ENCODE measurements around the gene RIMBP2.

Gene RIMBP2

GRCh38 chr12:130664252-130664651, 51.8 kb downstream of the RIMBP2 start (continued):
- no peak for TF ChIP-seq ZNF184 (tag by site-specific recombination; IDR thresholded peaks at IDR 0.05)

GRCh38 chr12:130663514-130663913, 52.6 kb downstream of the RIMBP2 start:
- ChIA-PET CTCF (no interaction called here), POLR2A (no interaction called here)
- no peak for TF ChIP-seq ZNF76 (tag by site-specific recombination; IDR thresholded peaks at IDR 0.05; ENCODE audit: borderline replicate concordance, low read depth)
- TF ChIP-seq ZBTB48 (tag by site-specific recombination; IDR thresholded peaks at IDR 0.05) = no peak
- TF ChIP-seq ZNF423 (tag by site-specific recombination; IDR thresholded peaks at IDR 0.05) = no peak
- TF ChIP-seq ZNF416 (tag by site-specific recombination; IDR thresholded peaks at IDR 0.05) = no peak
- TF ChIP-seq ZFHX2 (tag by site-specific recombination; conservative IDR thresholded peaks at IDR 0.05) = no peak
- TF ChIP-seq, protein P1, sequence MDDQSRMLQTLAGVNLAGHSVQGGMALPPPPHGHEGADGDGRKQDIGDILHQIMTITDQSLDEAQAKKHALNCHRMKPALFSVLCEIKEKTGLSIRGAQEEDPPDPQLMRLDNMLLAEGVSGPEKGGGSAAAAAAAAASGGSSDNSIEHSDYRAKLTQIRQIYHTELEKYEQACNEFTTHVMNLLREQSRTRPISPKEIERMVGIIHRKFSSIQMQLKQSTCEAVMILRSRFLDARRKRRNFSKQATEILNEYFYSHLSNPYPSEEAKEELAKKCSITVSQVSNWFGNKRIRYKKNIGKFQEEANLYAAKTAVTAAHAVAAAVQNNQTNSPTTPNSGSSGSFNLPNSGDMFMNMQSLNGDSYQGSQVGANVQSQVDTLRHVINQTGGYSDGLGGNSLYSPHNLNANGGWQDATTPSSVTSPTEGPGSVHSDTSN (CRISPR knock-in tag; IDR thresholded peaks at IDR 0.05) = no peak
- no peak for TF ChIP-seq ZNF37A (tag by site-specific recombination; IDR thresholded peaks at IDR 0.05)
- no peak for TF ChIP-seq ZFP69B (tag by site-specific recombination; IDR thresholded peaks at IDR 0.05)
- TF ChIP-seq ZNF658 (tag by site-specific recombination; IDR thresholded peaks at IDR 0.05) = no peak
- no peak for TF ChIP-seq SCRT2 (tag by site-specific recombination; IDR thresholded peaks at IDR 0.05)
- TF ChIP-seq ZNF426 (tag by site-specific recombination; IDR thresholded peaks at IDR 0.05) = no peak
- TF ChIP-seq ZNF664 (tag by site-specific recombination; IDR thresholded peaks at IDR 0.05) = no peak
- TF ChIP-seq ZBTB8A (tag by site-specific recombination; IDR thresholded peaks at IDR 0.05) = no peak
- no peak for TF ChIP-seq SALL2 (tag by site-specific recombination; IDR thresholded peaks at IDR 0.05; ENCODE audit: borderline replicate concordance)
- no peak for TF ChIP-seq TRIM28 (IDR thresholded peaks at IDR 0.05; ENCODE audit: borderline replicate concordance, low read length)
- H3K36me3 ChIP-seq (ENCODE audit: control insufficient read depth in 2 of 2, insufficient read depth in 1 of 2, low read length in 2 of 2) = no peaks in the 10 kb centered on the region
- no peaks in the 10 kb centered on the region for H3K4me1 ChIP-seq (ENCODE audit: control insufficient read depth, insufficient read depth, low read length)
- H3K27ac ChIP-seq (ENCODE audit: extremely low read depth, low read depth, low read length) = no peak overlapping the region
- no peaks in the 10 kb centered on the region for H3K9me3 ChIP-seq (ENCODE audit: control insufficient read depth, insufficient read depth, low read depth, low read length)
- H3K4me3 ChIP-seq (ENCODE audit: low read depth, low read length) = no peak overlapping the region

GRCh38 chr12:130661486-130662255, 54.4 kb downstream of the RIMBP2 start:
- ChIA-PET POLR2A (no interaction called here), CTCF (interaction anchor here (1.8 kb wide), 1 partner anchor 86 kb away, joined by 7 read pairs; no protein-coding TSS in a partner anchor)
- H3K9me3 ChIP-seq (ENCODE audit: control insufficient read depth, insufficient read depth, low read depth, low read length) = no peaks in the 10 kb centered on the region
- no peaks in the 10 kb centered on the region for H3K4me1 ChIP-seq (ENCODE audit: control insufficient read depth, insufficient read depth, low read length)
- H3K27ac ChIP-seq (ENCODE audit: extremely low read depth, low read depth, low read length) = no peak overlapping the region
- H3K4me3 ChIP-seq (ENCODE audit: low read depth, low read length) = no peak overlapping the region
- H3K36me3 ChIP-seq (ENCODE audit: control insufficient read depth in 2 of 2, insufficient read depth in 1 of 2, low read length in 2 of 2) = no peaks in the 10 kb centered on the region
- TF ChIP-seq ZNF223 (tag by site-specific recombination; IDR thresholded peaks at IDR 0.05) = no peak
- no peak for TF ChIP-seq ZBTB26 (tag by site-specific recombination; optimal IDR thresholded peaks at IDR 0.05)
- TF ChIP-seq, protein P2, sequence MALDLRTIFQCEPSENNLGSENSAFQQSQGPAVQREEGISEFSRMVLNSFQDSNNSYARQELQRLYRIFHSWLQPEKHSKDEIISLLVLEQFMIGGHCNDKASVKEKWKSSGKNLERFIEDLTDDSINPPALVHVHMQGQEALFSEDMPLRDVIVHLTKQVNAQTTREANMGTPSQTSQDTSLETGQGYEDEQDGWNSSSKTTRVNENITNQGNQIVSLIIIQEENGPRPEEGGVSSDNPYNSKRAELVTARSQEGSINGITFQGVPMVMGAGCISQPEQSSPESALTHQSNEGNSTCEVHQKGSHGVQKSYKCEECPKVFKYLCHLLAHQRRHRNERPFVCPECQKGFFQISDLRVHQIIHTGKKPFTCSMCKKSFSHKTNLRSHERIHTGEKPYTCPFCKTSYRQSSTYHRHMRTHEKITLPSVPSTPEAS (tag by site-specific recombination; IDR thresholded peaks at IDR 0.05) = no peak
- no peak for TF ChIP-seq ZFHX2 (tag by site-specific recombination; conservative IDR thresholded peaks at IDR 0.05)
- TF ChIP-seq ZSCAN18 (tag by site-specific recombination; IDR thresholded peaks at IDR 0.05) = no peak
- TF ChIP-seq, protein P3, sequence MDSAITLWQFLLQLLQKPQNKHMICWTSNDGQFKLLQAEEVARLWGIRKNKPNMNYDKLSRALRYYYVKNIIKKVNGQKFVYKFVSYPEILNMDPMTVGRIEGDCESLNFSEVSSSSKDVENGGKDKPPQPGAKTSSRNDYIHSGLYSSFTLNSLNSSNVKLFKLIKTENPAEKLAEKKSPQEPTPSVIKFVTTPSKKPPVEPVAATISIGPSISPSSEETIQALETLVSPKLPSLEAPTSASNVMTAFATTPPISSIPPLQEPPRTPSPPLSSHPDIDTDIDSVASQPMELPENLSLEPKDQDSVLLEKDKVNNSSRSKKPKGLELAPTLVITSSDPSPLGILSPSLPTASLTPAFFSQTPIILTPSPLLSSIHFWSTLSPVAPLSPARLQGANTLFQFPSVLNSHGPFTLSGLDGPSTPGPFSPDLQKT (IDR thresholded peaks at IDR 0.05; ENCODE audit: borderline replicate concordance, low read depth, low read length) = no peak
- no peak for TF ChIP-seq ZNF274 (IDR thresholded peaks at IDR 0.05; ENCODE audit: low read length)
- no peak for TF ChIP-seq ZNF274 (tag by site-specific recombination; IDR thresholded peaks at IDR 0.05; ENCODE audit: borderline replicate concordance)
- TF ChIP-seq ZNF416 (tag by site-specific recombination; IDR thresholded peaks at IDR 0.05) = no peak
- TF ChIP-seq, protein P4, sequence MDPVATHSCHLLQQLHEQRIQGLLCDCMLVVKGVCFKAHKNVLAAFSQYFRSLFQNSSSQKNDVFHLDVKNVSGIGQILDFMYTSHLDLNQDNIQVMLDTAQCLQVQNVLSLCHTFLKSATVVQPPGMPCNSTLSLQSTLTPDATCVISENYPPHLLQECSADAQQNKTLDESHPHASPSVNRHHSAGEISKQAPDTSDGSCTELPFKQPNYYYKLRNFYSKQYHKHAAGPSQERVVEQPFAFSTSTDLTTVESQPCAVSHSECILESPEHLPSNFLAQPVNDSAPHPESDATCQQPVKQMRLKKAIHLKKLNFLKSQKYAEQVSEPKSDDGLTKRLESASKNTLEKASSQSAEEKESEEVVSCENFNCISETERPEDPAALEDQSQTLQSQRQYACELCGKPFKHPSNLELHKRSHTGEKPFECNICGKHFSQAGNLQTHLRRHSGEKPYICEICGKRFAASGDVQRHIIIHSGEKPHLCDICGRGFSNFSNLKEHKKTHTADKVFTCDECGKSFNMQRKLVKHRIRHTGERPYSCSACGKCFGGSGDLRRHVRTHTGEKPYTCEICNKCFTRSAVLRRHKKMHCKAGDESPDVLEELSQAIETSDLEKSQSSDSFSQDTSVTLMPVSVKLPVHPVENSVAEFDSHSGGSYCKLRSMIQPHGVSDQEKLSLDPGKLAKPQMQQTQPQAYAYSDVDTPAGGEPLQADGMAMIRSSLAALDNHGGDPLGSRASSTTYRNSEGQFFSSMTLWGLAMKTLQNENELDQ (tag by site-specific recombination; IDR thresholded peaks at IDR 0.05; ENCODE audit: low read depth) = no peak

Measured in HEK293 (cell line).